ENCODE measurements around the gene C2orf69.
A peak's percentile ranks its signal among the peaks of the same experiment; 100 is the strongest.

Gene C2orf69

DNA sequence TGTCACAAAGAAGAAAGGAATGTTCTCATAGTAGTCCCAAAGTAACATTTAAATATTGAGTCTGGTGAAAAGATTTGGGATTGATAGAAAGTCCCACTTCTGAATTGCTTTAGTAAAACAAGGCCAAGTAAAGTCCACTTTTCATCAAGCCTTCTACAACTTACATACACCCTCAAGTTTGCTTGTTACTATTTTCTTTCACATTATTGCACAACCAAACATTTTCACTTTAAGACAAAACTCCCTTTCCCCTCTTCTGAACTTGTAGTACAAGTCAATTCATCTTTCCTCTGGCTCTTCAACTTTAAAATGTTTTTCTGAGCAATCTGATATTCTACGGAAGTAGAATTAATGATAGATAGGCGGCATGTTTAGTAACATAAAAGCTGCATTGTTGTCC, 55.3 kb downstream of the C2orf69 start:
- TF ChIP-seq ZFX (IDR thresholded peaks at IDR 0.05; ENCODE audit: borderline replicate concordance) (no peak), CTCF (IDR thresholded peaks at IDR 0.05) (no peak)
- no peak overlapping the region for H3K27ac ChIP-seq

GRCh38 chr2:199966976-199967375, 55.9 kb downstream of the C2orf69 start:
- TF ChIP-seq ZFX (IDR thresholded peaks at IDR 0.05; ENCODE audit: borderline replicate concordance) (no peak), CTCF (IDR thresholded peaks at IDR 0.05) (no peak)

DNA sequence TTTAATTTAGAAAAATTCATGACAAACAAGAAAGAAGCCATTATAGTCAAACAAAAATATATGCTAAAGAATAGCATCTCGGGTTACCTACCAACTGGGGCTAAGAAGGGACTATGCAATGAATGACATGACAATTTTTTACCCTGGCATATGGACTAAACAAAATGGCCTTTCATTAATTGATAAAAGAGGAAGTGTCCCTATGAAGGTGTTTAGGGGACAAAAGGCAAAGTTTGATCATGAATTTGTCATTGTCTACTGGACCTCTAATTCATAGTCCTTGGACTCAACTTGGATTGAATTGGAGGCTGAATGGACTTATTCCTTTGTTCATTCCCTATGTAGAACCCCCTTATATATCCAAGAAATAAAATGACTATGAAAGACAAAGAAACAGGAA, 57.0 kb downstream of the C2orf69 start:
- TF ChIP-seq ZFX (IDR thresholded peaks at IDR 0.05; ENCODE audit: borderline replicate concordance) (no peak), CTCF (IDR thresholded peaks at IDR 0.05) (no peak)
- H3K27ac ChIP-seq, result no peak overlapping the region

More at GRCh38 chr2:199966976-199967375, 55.9 kb downstream of the C2orf69 start:
- no peak overlapping the region for H3K27ac ChIP-seq

DNA sequence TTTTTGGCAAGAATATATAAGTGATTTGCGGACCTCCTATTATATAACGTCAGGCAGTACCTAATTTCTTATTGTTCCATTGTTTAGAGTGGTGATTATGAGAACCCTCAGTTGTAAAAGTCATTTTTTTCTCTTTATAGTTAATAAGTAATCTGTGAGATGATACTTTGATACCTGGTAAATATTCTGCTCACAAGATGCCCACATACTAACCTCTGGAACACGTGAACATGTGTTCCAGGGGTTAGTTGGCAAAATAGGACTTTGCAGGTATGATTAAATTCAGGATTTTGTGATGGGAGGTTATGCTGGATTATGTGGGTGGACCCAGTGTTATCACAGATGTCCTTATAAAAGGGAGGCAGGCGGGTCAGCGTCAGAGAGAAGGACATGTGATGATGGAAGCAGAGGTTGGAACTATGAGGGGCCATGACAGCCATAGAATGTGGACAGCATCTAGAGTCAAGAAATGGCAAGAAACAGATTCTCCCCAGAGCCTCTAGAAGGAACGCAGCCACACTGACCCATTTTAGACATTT, 61.1 kb downstream of the C2orf69 start:
- no peak for TF ChIP-seq CTCF (IDR thresholded peaks at IDR 0.05)
- no peak for TF ChIP-seq ZFX (IDR thresholded peaks at IDR 0.05; ENCODE audit: borderline replicate concordance)
- H3K27ac ChIP-seq, result no peak overlapping the region

DNA sequence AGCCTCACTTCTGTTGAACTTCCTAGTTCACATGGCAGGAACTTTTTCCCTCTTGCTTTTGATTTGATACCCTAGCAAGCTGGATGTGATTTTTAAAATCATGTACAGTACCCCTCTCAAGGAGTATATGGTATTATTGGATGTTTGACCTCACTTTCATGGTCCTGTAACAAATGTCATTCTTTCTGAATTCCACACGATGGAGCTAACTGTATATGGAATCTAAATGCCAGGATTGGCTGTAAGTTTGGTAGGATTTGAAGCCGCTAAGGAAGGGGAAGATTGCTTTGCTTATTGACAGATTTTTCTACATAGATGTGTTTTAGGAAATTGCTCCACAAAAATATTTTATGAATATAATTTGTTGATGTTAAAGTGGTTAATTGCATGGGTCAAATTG, 62.6 kb downstream of the C2orf69 start:
- H3K27ac ChIP-seq, result no peak overlapping the region
- TF ChIP-seq CTCF (IDR thresholded peaks at IDR 0.05) (peak; percentile 69), ZFX (IDR thresholded peaks at IDR 0.05; ENCODE audit: borderline replicate concordance) (no peak)

DNA sequence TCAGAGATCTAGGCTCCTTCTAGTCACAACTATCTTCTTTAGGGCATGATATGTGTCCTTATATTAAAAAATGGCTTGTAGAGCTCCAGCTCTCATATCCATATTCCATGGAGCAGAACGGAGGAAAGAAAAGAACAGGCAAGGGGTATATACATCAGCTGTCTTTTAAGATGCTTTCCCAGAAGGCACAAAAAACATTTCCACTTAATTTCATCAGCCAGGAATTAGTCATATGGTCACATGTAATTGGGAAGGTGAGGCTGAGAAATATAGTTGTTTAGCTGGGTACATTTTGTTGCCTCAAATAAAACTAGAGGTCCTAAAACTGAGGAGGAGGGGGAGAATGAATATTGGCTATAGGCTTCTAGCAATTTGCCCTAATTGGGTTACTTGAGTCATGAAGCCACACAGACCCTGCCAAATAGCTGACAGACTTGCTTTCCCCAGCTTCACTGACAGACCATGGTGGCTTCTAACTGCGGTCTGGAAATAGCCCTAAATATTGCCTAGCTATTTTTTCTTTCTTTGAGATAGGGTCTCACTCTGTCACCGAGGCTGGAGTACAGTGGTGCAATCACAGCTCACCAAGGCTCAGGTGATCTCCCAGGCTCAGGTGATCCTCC, 64.3 kb downstream of the C2orf69 start:
- TF ChIP-seq CTCF (IDR thresholded peaks at IDR 0.05) (no peak), ZFX (IDR thresholded peaks at IDR 0.05; ENCODE audit: borderline replicate concordance) (no peak)
- H3K27ac ChIP-seq, result no peak overlapping the region

Data from 22Rv1 (cell line).